ENCODE data around the gene CATSPER3. TPM values are rescaled to one million over a fixed set of nuclear protein-coding genes. Genes with fewer than 3 reads are reported as not detected.

Gene CATSPER3
- total RNA-seq, 1 donor = 0.36 TPM

DNA sequence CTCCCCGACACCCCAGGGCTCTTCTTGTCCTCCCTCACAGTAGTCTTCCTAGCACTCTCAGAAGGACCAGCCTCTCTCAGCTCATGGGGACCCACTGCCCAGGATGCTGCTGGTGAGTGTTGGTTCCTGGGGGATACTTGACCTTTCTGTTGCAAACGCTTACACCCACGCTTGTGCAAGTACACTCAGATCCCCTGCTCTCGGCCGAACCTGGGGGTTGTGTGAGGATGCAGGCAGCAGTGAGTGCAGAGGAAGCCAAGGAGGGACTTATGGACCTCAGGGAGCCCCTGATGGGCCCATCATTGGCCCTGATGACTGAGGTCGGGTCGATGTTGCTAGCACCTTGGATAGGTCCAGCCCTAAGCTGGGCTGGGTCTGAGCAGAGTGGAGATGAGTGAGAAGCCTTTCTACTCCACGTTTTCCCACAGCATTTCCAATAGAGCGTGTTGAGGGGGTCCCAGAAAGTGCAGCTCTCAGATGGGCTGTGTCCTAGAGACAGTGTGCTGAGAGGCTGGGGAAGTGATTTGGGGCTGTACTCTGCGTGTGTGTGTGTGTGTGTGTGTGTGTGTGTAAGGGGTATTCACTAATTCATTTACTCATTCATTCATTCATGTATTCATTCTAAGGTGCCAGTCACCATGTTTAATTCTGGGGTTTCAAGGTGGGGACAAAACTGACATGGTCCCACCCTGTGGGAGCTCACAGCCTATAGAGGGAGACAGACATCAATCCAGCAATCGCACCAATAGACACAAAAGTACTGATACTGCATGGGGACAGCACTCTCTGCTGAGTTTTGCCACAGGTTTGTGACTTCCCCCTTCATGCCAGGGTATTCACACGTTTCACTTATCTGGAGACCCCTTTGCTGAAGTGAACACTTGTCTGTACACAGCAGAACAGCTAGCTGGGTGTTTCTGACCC is 91.6 kb downstream of the CATSPER3 start:
- no peaks in the 10 kb centered on the region for H3K79me2 ChIP-seq (ENCODE audit: insufficient read depth, low read length)
- no peak overlapping the region for H3K4me3 ChIP-seq (ENCODE audit: insufficient read depth, low read length)
- H3K27ac ChIP-seq (ENCODE audit: low read depth, low read length) = no peak overlapping the region
- no peaks in the 10 kb centered on the region for H3K9me3 ChIP-seq (ENCODE audit: low read depth, low read length)
- H3K36me3 ChIP-seq (ENCODE audit: insufficient read depth, low read length) = no peaks in the 10 kb centered on the region
- no peak overlapping the region for H2AFZ ChIP-seq (ENCODE audit: low read length)
- no peaks in the 10 kb centered on the region for H3K4me1 ChIP-seq (ENCODE audit: insufficient read depth, low read length)
- H3K4me2 ChIP-seq (ENCODE audit: insufficient read depth, low read length) = no peak overlapping the region
- TF ChIP-seq, protein P1, sequence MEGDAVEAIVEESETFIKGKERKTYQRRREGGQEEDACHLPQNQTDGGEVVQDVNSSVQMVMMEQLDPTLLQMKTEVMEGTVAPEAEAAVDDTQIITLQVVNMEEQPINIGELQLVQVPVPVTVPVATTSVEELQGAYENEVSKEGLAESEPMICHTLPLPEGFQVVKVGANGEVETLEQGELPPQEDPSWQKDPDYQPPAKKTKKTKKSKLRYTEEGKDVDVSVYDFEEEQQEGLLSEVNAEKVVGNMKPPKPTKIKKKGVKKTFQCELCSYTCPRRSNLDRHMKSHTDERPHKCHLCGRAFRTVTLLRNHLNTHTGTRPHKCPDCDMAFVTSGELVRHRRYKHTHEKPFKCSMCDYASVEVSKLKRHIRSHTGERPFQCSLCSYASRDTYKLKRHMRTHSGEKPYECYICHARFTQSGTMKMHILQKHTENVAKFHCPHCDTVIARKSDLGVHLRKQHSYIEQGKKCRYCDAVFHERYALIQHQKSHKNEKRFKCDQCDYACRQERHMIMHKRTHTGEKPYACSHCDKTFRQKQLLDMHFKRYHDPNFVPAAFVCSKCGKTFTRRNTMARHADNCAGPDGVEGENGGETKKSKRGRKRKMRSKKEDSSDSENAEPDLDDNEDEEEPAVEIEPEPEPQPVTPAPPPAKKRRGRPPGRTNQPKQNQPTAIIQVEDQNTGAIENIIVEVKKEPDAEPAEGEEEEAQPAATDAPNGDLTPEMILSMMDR (IDR thresholded peaks at IDR 0.05; ENCODE audit: extremely low read depth, low read depth, low read length) = no peak
- H3K27me3 ChIP-seq (ENCODE audit: insufficient read depth, low read length) = no peaks in the 10 kb centered on the region
- DNase-seq (ENCODE audit: insufficient read length, low spot score, missing footprints) = peak; percentile 77
- no peaks in the 10 kb centered on the region for H4K20me1 ChIP-seq (ENCODE audit: insufficient read depth, low read length)

DNA sequence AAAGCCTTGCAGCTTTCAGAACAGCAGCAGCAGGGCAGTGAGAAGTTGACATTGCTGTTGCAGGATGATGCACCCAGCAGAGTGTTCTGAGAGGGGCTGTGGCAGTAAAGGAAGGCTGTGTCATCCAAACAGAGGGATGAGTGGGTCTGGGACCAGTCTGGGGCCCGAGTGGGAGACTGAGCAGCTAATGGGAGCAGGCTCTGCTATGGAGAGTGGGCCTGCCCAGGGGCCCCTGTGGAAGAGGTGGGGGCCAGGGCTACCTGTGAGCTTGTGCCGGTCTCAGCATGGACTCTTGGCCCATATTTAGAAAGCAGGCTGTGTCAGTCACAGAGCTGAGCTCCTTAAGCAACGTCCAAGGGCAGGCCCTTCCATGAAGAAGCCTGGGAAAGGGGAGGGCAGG is 92.3 kb downstream of the CATSPER3 start:
- Histone ChIP-seq H4K20me1 (ENCODE audit: insufficient read depth, low read length) (no peaks in the 10 kb centered on the region), H3K27me3 (ENCODE audit: insufficient read depth, low read length) (no peaks in the 10 kb centered on the region), H2AFZ (ENCODE audit: low read length) (no peak overlapping the region), H3K9me3 (ENCODE audit: low read depth, low read length) (no peaks in the 10 kb centered on the region), H3K4me2 (ENCODE audit: insufficient read depth, low read length) (no peak overlapping the region), H3K36me3 (ENCODE audit: insufficient read depth, low read length) (no peaks in the 10 kb centered on the region), H3K4me3 (ENCODE audit: insufficient read depth, low read length) (no peak overlapping the region), H3K27ac (ENCODE audit: low read depth, low read length) (no peak overlapping the region), H3K79me2 (ENCODE audit: insufficient read depth, low read length) (no peaks in the 10 kb centered on the region), H3K4me1 (ENCODE audit: insufficient read depth, low read length) (no peaks in the 10 kb centered on the region)
- DNase-seq (ENCODE audit: insufficient read length, low spot score, missing footprints) = peak; percentile 36
- TF ChIP-seq, protein P1 (IDR thresholded peaks at IDR 0.05; ENCODE audit: extremely low read depth, low read depth, low read length) = no peak

DNA sequence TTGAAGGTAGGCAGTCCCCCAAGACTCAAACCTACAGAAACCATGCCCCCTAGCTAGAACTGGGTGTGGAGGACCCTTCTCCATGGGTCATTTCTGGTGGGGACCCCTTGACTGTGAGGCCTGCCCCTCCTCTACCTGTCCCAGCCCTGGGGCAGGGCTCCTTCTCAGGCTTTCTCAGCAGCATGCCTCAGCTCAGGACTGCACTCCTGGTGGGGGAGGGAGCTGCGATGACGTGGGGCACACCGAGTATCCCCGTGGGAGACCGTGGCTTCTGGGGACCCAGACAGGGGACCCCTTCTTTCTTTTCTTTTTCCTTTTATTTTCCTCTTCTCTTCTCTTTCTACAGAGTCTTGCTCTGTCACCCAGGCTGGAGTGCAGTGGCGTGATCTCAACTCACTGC is 93.3 kb downstream of the CATSPER3 start:
- Histone ChIP-seq H4K20me1 (ENCODE audit: insufficient read depth, low read length) (no peaks in the 10 kb centered on the region), H3K4me3 (ENCODE audit: insufficient read depth, low read length) (no peak overlapping the region), H3K4me1 (ENCODE audit: insufficient read depth, low read length) (no peaks in the 10 kb centered on the region), H3K9me3 (ENCODE audit: low read depth, low read length) (no peaks in the 10 kb centered on the region), H3K79me2 (ENCODE audit: insufficient read depth, low read length) (no peaks in the 10 kb centered on the region), H3K27ac (ENCODE audit: low read depth, low read length) (no peak overlapping the region), H3K27me3 (ENCODE audit: insufficient read depth, low read length) (no peaks in the 10 kb centered on the region), H2AFZ (ENCODE audit: low read length) (no peak overlapping the region), H3K4me2 (ENCODE audit: insufficient read depth, low read length) (no peak overlapping the region), H3K36me3 (ENCODE audit: insufficient read depth, low read length) (no peaks in the 10 kb centered on the region)
- DNase-seq (ENCODE audit: insufficient read length, low spot score, missing footprints) = peak; percentile 26
- TF ChIP-seq, protein P1 (IDR thresholded peaks at IDR 0.05; ENCODE audit: extremely low read depth, low read depth, low read length) = no peak

Small RNA genes within 50 kb of the gene (small RNA-seq; reads per million reads assigned to genes)
- gene MIR4461 (not detected), gene MTND3P25 (not detected), gene MTND4LP30 (not detected)

Other genes with a start within 250 kb of the CATSPER3 start
- 47.8 and 56.0 TPM in 2 replicates for gene CAMLG, start 229.4 kb upstream of the CATSPER3 start, total RNA-seq
- 20.6 and 26.8 TPM in 2 replicates for gene DDX46, start 209.1 kb upstream of the CATSPER3 start, total RNA-seq
- 46.3 and 48.3 TPM in 2 replicates for gene C5orf24, start 121.9 kb upstream of the CATSPER3 start, total RNA-seq
- 87.2 and 91.1 TPM in 2 replicates for gene TXNDC15, start 93.5 kb upstream of the CATSPER3 start, total RNA-seq
- gene PCBD2, start 62.8 kb upstream of the CATSPER3 start, total RNA-seq = 4.7 and 6.5 TPM in 2 replicates
- gene PITX1, start 66.3 kb downstream of the CATSPER3 start, total RNA-seq = 8.3 and 9.8 TPM in 2 replicates